NK-92 treated with Interleukin-12 subunit alpha and Interleukin-12 subunit beta, amount 100 ng/mL, for 24 hours (cell line): ENCODE results near the gene ITCH.
"Not testable (repeated sequence)": the region's sequence is repeated elsewhere in the genome, so short reads cannot be mapped to it uniquely, and the experiment has no call there.

ENCODE experiments used
- DNase-seq: peaks from one replicate; lab custom pipeline; 2025; lab: John Stamatoyannopoulos, UW

ITCH gene

DNA sequence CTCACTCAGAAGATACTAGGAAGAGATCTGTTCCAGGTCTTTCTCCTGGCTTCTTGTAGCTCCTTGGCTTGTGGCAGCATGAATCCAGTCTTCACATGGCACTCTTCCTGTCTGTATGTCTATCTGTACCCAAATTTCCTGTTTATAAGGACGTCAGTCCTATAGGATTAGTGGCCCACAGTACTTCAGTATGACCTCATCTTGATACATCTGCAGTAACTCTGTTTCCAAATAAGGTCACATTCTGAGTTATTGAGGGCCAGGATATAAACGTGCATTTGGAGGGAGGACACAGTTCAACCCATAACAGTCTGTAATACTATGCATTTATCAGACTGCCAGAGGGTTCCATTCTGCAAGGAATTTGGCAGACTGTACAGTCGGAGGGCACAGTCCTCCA, 95.6 kb downstream of the ITCH start:
- DNase-seq, result no peak

GRCh38 chr20:34459209-34459897, 96.3 kb downstream of the ITCH start:
- DNase-seq, result no peak

DNA sequence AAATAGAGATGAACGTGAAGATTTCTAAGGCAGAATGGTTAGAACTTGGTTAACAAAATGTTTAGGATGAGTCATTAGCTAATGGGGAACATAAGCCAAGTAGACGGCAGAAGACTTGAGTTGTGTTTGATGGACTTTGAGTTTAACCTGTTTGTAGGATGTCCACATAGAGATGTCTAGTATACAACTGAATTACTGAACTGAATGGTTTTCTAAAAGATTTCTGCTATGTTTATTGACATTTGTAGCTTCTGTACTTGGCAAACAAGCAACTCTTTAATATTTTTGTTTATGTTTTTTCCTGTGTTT, 98.7 kb downstream of the ITCH start:
- no peak for DNase-seq

DNA sequence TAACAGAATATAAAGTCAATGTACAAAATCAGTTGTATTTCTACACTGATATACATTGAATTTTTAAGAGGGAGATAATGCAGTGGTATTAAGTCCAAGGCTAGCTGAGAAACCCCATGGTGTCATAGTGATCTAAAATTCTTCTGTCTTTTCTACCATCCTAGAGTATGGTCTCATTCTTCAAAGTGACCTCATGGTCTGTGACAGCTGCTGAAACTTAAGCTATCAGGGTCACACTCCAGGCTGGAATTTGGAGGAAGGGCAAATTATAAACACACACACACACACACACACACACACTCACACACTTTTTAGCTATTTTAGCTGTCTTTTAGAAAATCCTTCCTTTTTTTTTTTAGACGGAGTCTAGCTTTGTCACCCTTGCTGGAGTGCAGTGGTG, 105.9 kb downstream of the ITCH start:
- DNase-seq, result no peak

GRCh38 chr20:34472246-34472925, 109.3 kb downstream of the ITCH start:
- DNase-seq, result no peak

GRCh38 chr20:34473262-34473883, 110.3 kb downstream of the ITCH start:
- DNase-seq, result no peak

DNA sequence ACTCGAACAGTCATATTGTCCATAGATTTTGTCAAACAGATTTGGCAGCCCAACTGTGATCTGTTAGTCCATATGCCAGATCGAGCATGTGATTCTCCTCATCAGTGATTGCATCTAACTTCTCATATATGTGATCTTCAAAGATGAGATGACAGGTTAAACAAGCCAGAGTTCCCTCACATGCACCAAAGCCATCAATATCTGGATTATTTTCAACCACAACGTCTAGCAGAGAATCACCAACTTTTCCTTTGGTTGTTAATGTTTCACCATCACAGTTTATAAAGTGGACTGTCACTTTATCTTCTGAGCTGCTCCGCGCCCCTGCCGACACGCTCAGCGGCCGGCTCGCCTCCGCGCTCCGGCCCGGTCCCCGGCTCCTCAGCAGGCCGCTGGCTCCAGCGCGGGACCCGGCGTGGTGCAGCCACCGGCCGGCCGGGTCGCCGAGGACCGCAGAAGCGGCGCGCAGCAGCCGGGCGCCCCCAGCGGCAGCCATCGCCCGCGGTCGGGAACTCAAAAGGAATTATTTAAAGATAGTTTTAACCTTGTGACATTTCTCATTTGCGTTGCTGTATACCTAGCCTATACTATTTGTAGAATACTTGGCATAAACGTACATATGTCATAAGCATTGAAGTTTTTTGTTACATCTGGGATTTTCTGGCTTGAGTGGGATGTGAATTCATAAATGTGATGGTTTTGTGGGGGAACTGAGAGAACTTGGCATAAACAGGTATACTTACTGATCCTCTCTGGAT, 113.1 kb downstream of the ITCH start:
- DNase-seq, result no peak

- DNase-seq, result no peak
Measured at GRCh38 chr20:34479627-34480026, 116.6 kb downstream of the ITCH start.

DNA sequence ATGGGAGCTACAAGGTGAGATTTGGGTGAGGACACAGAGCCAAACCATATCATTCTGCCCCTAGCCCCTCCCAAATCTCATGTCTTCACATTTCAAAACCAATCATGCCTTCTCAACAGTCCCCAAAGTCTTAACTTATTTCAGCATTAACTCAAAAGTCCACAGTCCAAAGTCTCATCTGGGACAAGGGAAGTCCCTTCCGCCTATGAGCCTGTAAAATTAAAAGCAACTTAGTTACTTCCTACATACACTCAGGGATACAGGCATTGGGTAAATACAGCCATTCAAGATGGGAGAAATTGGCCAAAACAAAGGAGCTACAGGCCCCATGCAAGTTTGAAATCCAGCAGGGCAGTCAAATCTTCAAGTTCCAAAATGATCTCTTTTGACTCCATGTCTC, 119.1 kb downstream of the ITCH start:
- not testable (repeated sequence) for DNase-seq

- DNase-seq, result not testable (repeated sequence)
Measured at GRCh38 chr20:34483585-34484220, 120.6 kb downstream of the ITCH start.

GRCh38 chr20:34485068-34485634, 122.1 kb downstream of the ITCH start:
- DNase-seq, result no peak

DNA sequence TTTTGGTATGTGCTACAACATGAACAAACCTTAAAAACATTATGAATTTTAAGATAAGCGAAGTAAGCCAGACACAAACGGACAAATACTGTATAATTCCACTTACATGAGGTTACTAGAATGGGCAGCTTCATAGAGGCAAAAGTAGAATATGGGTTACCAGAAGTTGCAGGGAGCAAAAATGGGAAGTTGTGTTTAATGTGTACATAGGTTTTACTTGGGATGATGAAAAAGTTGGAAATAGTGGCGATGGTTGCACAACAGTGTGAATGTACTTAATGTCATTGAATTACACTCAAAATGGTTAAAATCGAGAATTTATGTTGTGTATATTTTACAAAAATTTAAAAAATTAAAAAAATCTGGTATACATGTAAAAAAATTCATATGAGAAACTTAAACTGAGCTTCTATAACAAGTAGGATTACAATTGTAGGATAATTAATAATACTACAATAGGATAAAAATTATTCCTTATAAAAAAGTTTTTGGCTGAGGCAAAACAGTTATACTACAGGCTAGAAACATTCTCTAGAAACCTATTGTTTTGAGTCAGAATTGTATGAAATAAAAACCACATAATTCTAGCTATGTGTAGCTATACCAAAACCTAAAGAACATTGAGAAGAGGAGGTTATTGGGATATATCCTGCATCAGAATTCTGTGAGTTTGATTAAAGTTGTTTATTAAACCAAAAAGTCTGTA, 128.3 kb downstream of the ITCH start:
- DNase-seq, result no peak

- DNase-seq, result no peak
Measured at GRCh38 chr20:34491932-34492509, 128.9 kb downstream of the ITCH start.

GRCh38 chr20:34493646-34494045, 130.6 kb downstream of the ITCH start:
- no peak for DNase-seq

DNA sequence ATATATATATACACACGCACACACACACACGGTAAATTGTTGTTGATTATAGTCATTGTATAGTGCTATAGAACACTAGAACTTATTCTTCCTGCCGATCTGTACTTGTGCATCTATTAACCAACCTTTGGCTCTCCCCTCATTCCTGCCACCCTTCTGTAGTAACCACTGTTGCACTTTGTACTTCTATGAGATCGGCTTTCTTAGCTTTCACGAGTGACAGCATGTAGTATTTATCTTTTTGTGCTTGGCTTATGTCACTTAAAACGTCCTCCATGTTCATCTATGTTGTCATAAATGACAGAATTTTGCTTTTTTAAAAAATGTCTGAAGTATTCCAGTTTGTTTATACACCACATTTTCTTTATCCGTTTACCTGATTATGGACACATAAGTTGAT, 132.2 kb downstream of the ITCH start:
- DNase-seq, result no peak

GRCh38 chr20:34495916-34496315, 132.8 kb downstream of the ITCH start:
- no peak for DNase-seq

DNA sequence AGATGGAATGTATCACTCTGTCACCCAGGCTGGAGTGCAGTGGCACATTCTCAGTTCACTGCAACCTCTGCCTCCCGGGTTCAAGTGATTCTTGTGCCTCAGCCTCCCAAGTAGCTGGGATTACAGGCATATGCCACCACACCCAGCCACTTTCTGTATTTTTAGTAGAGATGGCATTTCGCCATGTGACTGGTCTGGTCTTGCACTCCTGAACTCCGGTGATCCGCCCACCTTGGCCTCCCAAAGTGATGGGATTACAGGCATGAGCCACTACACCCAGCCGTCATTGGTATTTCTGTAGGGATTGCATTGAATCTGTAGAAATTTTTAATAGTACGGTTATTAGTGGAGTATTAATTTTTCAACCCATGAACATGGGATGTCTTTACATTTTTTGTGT, 134.5 kb downstream of the ITCH start:
- not testable (repeated sequence) for DNase-seq

GRCh38 chr20:34500823-34501222, 137.8 kb downstream of the ITCH start:
- no peak for DNase-seq

DNA sequence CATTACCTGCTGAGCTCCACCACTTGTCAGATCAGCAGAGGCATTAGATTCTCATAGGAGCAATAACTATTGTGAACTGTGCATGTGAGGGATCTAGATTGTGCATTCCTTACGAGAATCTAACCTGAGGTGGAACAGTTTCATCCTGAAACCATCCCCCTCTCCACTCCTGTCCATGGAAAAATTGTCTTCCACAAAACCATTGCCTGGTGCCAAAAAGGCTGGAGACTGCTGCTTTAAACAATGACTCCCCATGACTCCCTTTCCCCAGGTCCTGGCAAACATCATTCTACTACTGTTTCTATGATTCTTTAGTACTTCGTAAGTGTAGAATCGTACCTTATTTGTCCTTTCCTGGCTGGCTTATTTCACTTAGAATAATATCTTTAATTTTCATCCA, 143.4 kb downstream of the ITCH start:
- DNase-seq, result no peak

- no peak for DNase-seq
Measured at GRCh38 chr20:34507702-34508413, 144.8 kb downstream of the ITCH start.
